K562 (cell line): ENCODE results near the gene NOTO. TPM values are rescaled to one million over a fixed set of nuclear protein-coding genes. Genes with fewer than 3 reads are reported as not detected.

Experiments used
- BRCA1 ChIP-seq, 2 experiments: fragments of 450-650 bp in 1 of 2; sonication (generic) in 1 of 2; formaldehyde crosslinking in 1 of 2; IDR thresholded peaks; 2 replicates each; pipeline versions ENCODE4 v1.5.0 to v1.6.1; 2017 to 2020; ENCODE audit warnings: mild to moderate bottlenecking in 1 of 2, missing genetic modification reagents in 1 of 2
- C11orf30 ChIP-seq: fragments of 450-650 bp; IDR thresholded peaks from 2 replicates; pipeline ENCODE4 v1.6.1; 2016; ENCODE audit warnings: low read depth, mild to moderate bottlenecking
- CBFB ChIP-seq: sonication (generic); formaldehyde crosslinking; IDR thresholded peaks from 2 replicates; pipeline ENCODE4 v1.4.0; 2020; ENCODE audit warnings: mild to moderate bottlenecking, missing genetic modification reagents
- CBX8 ChIP-seq: fragments of 200-600 bp; sonication (generic); IDR thresholded peaks from 2 replicates; pipeline ENCODE4 v1.6.1; 2012; ENCODE audit warnings: borderline replicate concordance, mixed run types, low read depth, mild to moderate bottlenecking, moderate library complexity, mixed read lengths, low read length, control low read depth, inconsistent platforms; ENCODE audit not compliant: poor library complexity, severe bottlenecking; ENCODE audit errors: extremely low read depth
- CHD1 ChIP-seq: fragments of 200-600 bp; sonication (generic); IDR thresholded peaks from one replicate; pipeline ENCODE4 v1.6.1; 2012; ENCODE audit warnings: mild to moderate bottlenecking, moderate library complexity, low read length, inconsistent platforms
- HDAC6 ChIP-seq: IDR thresholded peaks from 2 replicates; pipeline ENCODE4 v1.6.1; 2012; ENCODE audit warnings: low read depth, mild to moderate bottlenecking, control low read depth, inconsistent platforms, low read length, moderate library complexity
- HNRNPUL1 ChIP-seq: fragments of 200-400 bp; formaldehyde crosslinking; IDR thresholded peaks from 2 replicates; pipeline ENCODE4 v1.6.1; 2017; ENCODE audit warnings: low read length
- IFI16 ChIP-seq: fragments of 250-450 bp; sonication (Bioruptor Pico); IDR thresholded peaks from 2 replicates; pipeline ENCODE4 v2.1.2; 2022; ENCODE audit warnings: mild to moderate bottlenecking, inconsistent platforms
- JUNB ChIP-seq: fragments of 450-650 bp; formaldehyde crosslinking; conservative IDR thresholded peaks from 2 replicates; pipeline ENCODE4 v1.4.0; 2020; ENCODE audit warnings: mild to moderate bottlenecking
- LARP7 ChIP-seq: fragments of 450-650 bp; IDR thresholded peaks from 2 replicates; pipeline ENCODE4 v1.6.1; 2016
- MTA3 ChIP-seq: fragments of 450-650 bp; formaldehyde crosslinking; IDR thresholded peaks from 2 replicates; pipeline ENCODE4 v1.6.1; 2017; ENCODE audit warnings: mild to moderate bottlenecking, borderline replicate concordance
- PML ChIP-seq: IDR thresholded peaks from 2 replicates; pipeline ENCODE4 v1.6.1; 2012; ENCODE audit warnings: low read length, inconsistent platforms
- RFX7 ChIP-seq: fragments of 250-450 bp; sonication (Bioruptor Pico); IDR thresholded peaks from 2 replicates; pipeline ENCODE4 v1.5.1; 2021; ENCODE audit warnings: mild to moderate bottlenecking
- SIRT6 ChIP-seq: IDR thresholded peaks from one replicate; pipeline ENCODE4 v1.6.1; 2012; ENCODE audit warnings: low read depth, mild to moderate bottlenecking, control low read depth, inconsistent platforms, low read length, moderate library complexity
- TCF7L2 ChIP-seq: fragments of 150-350 bp; IDR thresholded peaks from 2 replicates; pipeline ENCODE4 v1.6.1; 2016; ENCODE audit warnings: low read depth, mild to moderate bottlenecking, low read length, moderate library complexity
- XRCC3 ChIP-seq: fragments of 450-650 bp; IDR thresholded peaks from 2 replicates; pipeline ENCODE4 v1.6.1; 2017; ENCODE audit warnings: mild to moderate bottlenecking, moderate library complexity
- ZBTB26 ChIP-seq: fragments of 450-650 bp; formaldehyde crosslinking; IDR thresholded peaks from 2 replicates; pipeline ENCODE4 v1.4.0; 2022; ENCODE audit warnings: missing genetic modification characterization
- ZC3H11A ChIP-seq: IDR thresholded peaks from 2 replicates; pipeline ENCODE4 v1.6.1; 2012; ENCODE audit warnings: low read depth, low read length, improper control_type of control experiment
- ZNF12 ChIP-seq: sonication (generic); formaldehyde crosslinking; IDR thresholded peaks from 2 replicates; pipeline ENCODE4 v1.4.0; 2020; ENCODE audit warnings: mild to moderate bottlenecking, missing genetic modification reagents
- ZNF253 ChIP-seq: fragments of 250-450 bp; sonication (Bioruptor Pico); conservative IDR thresholded peaks from 2 replicates; pipeline ENCODE4 v1.6.1; 2021; ENCODE audit warnings: mild to moderate bottlenecking
- ZNF780A ChIP-seq: fragments of 250-450 bp; sonication (Bioruptor Pico); IDR thresholded peaks from 2 replicates; pipeline ENCODE4 v1.5.0; 2021; ENCODE audit warnings: mild to moderate bottlenecking
- ZNF79 ChIP-seq: fragments of 250-450 bp; sonication (Bioruptor Pico); IDR thresholded peaks from 2 replicates; pipeline ENCODE4 v1.4.0; 2020; ENCODE audit warnings: low read depth, mild to moderate bottlenecking, moderate library complexity
- polyA plus RNA-seq, 8 experiments: library from polyadenylated mRNA; depleted of rRNA in 4 of 8; stranded (reverse) in 5 of 8; unstranded in 3 of 8; fragments of >200 nt; fragmentation: Nextera tagmentation in 2 of 8; fragmentation: Illumina TruSeq in 1 of 8; extraction: Ambion mirVana in 2 of 8; extraction: Trizol in 1 of 8; gene quantifications; 2 replicates each; pipeline versions ENCODE4 v1.2.1 to v1.2.3, GENCODE V29; 2011 to 2014; ENCODE audit warnings: inconsistent platforms in 1 of 8, missing spikeins in 1 of 8
- total RNA-seq, 7 experiments: library from RNA; depleted of rRNA in 6 of 7; stranded (reverse); fragments of >200 nt in 6 of 7; fragmentation: Illumina TruSeq in 2 of 7; extraction: Trizol in 2 of 7; gene quantifications; 2 replicates each; pipeline versions ENCODE4 v1.2.1 to v1.2.3, GENCODE V29; 2011 to 2021; ENCODE audit warnings: low replicate concordance in 1 of 7
- TF ChIP-seq, protein P1 (sequence below), 2 experiments: fragments of 450-650 bp in 1 of 2; IDR thresholded peaks; 2 replicates each; pipeline ENCODE4 v1.6.1; 2011 to 2017; ENCODE audit warnings: low read depth in 2 of 2, antibody characterized with exemption in 1 of 2, borderline replicate concordance in 1 of 2, low read length in 1 of 2, mild to moderate bottlenecking in 1 of 2, mixed read lengths in 1 of 2; ENCODE audit not compliant: control insufficient read depth in 1 of 2
- TF ChIP-seq, protein P2 (sequence below): fragments of 250-450 bp; sonication (Bioruptor Pico); IDR thresholded peaks from 2 replicates; pipeline ENCODE4 v1.4.0; 2020

Gene NOTO
- total and polyA plus RNA-seq, 9 of the 15 experiments (the other 6 are each of a cell fraction or from before 2014, with no cell fraction given), result not detected

- TF ChIP-seq, protein P1, sequence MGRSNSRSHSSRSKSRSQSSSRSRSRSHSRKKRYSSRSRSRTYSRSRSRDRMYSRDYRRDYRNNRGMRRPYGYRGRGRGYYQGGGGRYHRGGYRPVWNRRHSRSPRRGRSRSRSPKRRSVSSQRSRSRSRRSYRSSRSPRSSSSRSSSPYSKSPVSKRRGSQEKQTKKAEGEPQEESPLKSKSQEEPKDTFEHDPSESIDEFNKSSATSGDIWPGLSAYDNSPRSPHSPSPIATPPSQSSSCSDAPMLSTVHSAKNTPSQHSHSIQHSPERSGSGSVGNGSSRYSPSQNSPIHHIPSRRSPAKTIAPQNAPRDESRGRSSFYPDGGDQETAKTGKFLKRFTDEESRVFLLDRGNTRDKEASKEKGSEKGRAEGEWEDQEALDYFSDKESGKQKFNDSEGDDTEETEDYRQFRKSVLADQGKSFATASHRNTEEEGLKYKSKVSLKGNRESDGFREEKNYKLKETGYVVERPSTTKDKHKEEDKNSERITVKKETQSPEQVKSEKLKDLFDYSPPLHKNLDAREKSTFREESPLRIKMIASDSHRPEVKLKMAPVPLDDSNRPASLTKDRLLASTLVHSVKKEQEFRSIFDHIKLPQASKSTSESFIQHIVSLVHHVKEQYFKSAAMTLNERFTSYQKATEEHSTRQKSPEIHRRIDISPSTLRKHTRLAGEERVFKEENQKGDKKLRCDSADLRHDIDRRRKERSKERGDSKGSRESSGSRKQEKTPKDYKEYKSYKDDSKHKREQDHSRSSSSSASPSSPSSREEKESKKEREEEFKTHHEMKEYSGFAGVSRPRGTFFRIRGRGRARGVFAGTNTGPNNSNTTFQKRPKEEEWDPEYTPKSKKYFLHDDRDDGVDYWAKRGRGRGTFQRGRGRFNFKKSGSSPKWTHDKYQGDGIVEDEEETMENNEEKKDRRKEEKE (IDR thresholded peaks at IDR 0.05; ENCODE audit: borderline replicate concordance in 1 of 2, control insufficient read depth in 1 of 2, low read depth in 2 of 2, low read length in 1 of 2), result peak in 1 of 2 experiments; percentile 95; a peak in 2 of 4 replicates
- no peak for TF ChIP-seq ZNF79 (CRISPR knock-in tag)
- no peak for TF ChIP-seq SIRT6
- TF ChIP-seq, protein P2, sequence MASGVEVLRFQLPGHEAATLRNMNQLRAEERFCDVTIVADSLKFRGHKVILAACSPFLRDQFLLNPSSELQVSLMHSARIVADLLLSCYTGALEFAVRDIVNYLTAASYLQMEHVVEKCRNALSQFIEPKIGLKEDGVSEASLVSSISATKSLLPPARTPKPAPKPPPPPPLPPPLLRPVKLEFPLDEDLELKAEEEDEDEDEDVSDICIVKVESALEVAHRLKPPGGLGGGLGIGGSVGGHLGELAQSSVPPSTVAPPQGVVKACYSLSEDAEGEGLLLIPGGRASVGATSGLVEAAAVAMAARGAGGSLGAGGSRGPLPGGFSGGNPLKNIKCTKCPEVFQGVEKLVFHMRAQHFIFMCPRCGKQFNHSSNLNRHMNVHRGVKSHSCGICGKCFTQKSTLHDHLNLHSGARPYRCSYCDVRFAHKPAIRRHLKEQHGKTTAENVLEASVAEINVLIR, result no peak
- TF ChIP-seq HDAC6, result no peak
- TF ChIP-seq JUNB (CRISPR knock-in tag), result no peak
- TF ChIP-seq TCF7L2, result no peak
- peak; percentile 76 for TF ChIP-seq C11orf30
- TF ChIP-seq HNRNPUL1, result no peak
- no peak for TF ChIP-seq ZNF780A
- 0 out of 2 replicates have a peak, but pooled peaks have one; percentile 35 for TF ChIP-seq RFX7
- peak; percentile 67 for TF ChIP-seq CHD1
- no peak for TF ChIP-seq CBX8
- no peak for TF ChIP-seq ZBTB26 (CRISPR knock-in tag)
- peak; percentile 87; the same call in 1 of the 2 replicates for TF ChIP-seq PML
- TF ChIP-seq ZNF12 (CRISPR knock-in tag), result no peak; the same call in 1 of the 2 replicates
- TF ChIP-seq ZC3H11A, result no peak
- no peak for TF ChIP-seq BRCA1 (IDR thresholded peaks at IDR 0.05)
- no peak for TF ChIP-seq BRCA1 (CRISPR knock-in tag; IDR thresholded peaks at IDR 0.05)
- no peak; the same call in 1 of the 2 replicates for TF ChIP-seq CBFB (CRISPR knock-in tag)
- TF ChIP-seq IFI16 (CRISPR knock-in tag), result no peak
- TF ChIP-seq MTA3, result peak; percentile 27; the same call in 1 of the 2 replicates
- TF ChIP-seq LARP7, result no peak
- TF ChIP-seq XRCC3, result no peak
- TF ChIP-seq ZNF253 (CRISPR knock-in tag), result no peak
These were observed 31.8 kb downstream of the NOTO start, which contains the start of gene CCT7 (continued) for GRCh38 chr2:73233932-73234832.
